GM12801 (cell line): Measurements from ENCODE around the gene DCLK1.

ENCODE experiments used
- CTCF ChIP-seq: IDR thresholded peaks from one replicate; pipeline ENCODE4 v1.5.1; 2011; ENCODE audit warnings: control low read depth; ENCODE audit not compliant: insufficient read length; ENCODE audit errors: extremely low read depth

DCLK1 gene

GRCh38 chr13:35791184-35791851 is 339.9 kb downstream of the DCLK1 start:
- TF ChIP-seq CTCF: no peak

- TF ChIP-seq CTCF: no peak
These were observed 341.6 kb downstream of the DCLK1 start for GRCh38 chr13:35789335-35790165.

GRCh38 chr13:35787937-35788336 is 343.2 kb downstream of the DCLK1 start:
- no peak for TF ChIP-seq CTCF

- TF ChIP-seq CTCF: no peak
These were observed 345.4 kb downstream of the DCLK1 start for GRCh38 chr13:35785576-35786303.

- TF ChIP-seq CTCF: no peak
These were observed 346.8 kb downstream of the DCLK1 start for GRCh38 chr13:35784286-35784951.

- no peak for TF ChIP-seq CTCF
These were observed 348.4 kb downstream of the DCLK1 start for GRCh38 chr13:35782793-35783192.
